GM21723 (cell line): Measurements from ENCODE around the gene PPDPF.

Experiments used
- ATAC-seq: cut with Tn5 transposase; IDR thresholded peaks from one replicate; pipeline ENCODE4 v1.9.1; 2021; ENCODE audit warnings: mild to moderate bottlenecking, moderate library complexity; ENCODE audit not compliant: unreplicated experiment

PPDPF gene

DNA sequence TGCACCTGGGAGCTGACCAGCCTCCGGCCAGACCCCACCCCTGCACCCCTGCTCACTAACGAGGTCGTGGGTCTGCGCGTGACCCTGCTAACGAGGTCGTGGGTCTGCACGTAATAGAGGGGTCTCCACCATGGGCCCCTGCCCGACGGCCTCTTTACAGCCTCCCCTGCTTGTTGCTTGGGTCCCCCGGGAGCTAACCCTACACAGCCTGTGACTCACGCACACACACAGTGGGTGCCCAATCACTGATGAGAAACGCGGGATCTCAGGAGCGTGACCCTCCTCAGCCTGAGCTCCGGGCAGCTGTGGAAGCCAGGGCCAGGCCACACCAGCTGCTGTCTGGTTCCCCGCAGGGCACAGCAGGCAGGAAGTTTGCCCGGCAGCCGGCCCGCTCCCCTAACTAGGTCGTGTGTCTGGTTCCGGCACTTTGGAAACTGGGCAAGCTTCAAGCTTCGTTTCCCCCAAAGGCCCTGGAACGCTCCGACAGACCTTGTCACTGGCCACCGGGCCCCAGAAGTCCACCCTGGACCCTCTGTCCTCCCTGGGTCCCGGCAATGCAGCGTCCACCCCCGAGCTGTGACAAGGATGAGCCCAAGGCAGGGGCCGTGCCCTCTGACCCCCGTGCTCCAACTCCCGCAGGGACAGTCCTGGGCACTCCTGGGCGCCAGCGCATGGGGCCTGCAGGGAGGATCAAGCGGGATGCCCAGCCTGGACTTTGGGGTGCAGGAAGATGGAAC lies 15.8 kb downstream of the PPDPF start:
- no peak for ATAC-seq

DNA sequence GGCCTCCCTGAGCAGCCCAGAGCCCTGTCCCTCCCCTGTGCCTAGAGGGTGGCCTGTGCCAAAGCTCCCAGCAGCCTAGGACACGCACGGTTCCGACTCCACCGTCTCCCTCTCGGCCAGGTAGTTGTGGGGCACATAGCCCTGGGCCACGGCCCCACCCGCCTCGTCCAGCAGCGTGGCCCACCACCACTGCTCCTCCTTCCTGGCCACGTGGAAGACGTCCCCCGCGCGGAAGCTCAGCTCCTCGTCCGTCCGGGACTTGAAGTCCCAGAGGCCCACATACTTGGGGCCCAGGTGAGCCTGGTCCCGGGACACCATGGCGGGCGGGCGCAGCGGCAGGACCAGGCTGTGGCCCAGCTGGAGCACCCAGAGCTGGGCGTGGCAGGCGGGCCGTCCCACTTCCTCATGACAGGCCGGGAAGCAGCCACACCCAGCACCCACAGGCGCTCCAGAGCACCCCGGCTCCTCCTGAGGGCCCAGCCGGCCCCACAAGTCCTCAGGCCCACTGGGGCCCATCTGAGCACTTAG lies 16.5 kb downstream of the PPDPF start, which contains the start of gene PTK6:
Gene PTK6, minus strand, starts transcription at position 380 of the 528 bp plus-strand sequence. Its CDS starts 62 bp downstream, at position 318.
- peak; percentile 30 for ATAC-seq

DNA sequence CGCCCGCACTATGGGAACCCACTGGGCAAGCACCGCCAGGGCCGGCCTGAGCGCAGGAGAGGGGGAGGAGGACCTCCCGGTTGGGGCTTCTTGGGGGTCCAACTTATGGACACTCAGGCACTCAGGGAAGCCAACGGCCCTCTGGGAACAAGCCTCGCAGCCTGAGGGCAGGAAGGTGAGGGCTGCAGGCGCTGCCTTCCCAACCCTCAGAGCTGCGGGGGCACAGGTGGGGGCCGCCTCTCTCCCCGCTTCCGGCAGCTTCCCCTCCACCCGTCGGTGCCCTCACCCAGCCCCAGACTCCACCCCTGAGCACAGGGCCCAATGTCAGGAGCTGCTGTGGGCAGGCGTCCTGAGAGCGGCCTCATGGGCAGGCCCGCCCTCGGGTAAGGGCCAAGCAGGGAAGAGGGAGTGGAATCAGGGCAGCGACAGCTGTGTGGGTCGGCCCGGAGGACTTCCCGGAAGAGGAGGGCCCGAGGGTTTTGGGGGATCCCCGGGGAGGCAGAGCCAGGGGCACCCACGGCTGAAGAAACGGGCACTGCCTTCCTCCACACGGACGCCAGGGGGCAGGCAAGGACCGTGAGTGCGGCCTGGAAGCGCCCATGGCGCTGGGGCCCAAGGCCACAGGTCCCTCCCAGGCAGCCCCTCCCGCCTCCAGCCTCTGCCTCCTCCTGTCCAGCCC lies 17.1 kb downstream of the PPDPF start:
- ATAC-seq: peak; percentile 88

DNA sequence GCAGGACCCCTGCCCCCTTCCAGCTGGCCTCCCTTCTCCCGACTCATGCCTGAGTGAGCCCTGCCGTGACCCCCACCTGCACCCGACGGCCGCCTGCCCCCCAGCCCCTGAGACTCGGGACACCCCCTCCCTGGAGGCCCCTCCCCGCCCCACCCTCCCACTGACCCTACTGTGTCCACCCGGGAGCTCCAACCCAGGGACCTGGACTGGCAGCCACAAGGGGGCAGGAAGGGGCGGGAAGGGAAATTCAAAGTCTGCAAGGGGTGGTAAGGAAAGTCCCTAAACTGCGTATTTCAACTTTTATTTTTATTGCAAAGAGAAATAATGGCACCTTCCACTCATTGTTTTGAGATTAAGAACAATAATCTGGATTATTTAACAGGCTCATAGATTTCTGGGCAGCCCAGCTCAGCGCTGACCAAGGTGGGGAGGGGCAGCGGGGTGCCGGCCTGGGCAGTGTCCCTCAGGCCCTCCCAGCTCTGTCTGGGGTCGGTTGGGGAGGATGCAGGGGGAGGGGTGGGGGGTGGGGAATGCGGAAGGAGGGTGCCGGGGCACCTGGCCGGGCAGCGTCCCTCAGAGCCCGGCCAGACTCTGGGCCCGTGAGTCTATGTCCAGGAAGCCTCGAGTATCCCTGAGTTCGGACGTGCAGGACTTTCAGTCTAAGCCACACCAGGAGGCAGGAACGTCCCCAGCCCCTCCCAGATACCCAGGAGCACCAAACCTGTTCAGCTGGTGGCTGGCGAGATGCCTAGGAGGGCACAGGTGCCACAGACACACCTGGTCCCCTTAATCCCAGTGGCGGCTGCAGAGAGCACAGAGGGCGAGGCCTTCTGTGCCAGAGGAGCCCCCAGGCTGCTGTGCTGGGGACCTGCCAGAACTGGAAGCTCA lies 17.9 kb downstream of the PPDPF start:
- no peak for ATAC-seq

DNA sequence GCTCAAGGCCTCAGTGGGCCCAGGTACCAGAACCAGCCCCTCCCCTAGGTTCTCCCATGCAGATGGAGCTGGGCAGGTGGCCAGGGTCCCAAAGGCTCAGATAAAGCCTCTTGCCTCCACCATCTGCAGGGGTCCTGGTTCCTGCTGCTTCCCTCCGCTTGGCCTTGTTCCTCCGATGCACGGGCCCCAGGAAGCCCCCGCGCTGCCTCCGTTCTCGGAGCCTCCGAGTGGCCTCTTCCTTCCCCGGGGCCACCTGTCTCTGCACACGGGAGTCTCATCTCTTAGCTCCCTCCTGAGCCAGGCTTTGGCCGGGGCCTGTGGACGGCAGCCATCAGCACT lies 18.5 kb downstream of the PPDPF start:
- ATAC-seq: no peak

DNA sequence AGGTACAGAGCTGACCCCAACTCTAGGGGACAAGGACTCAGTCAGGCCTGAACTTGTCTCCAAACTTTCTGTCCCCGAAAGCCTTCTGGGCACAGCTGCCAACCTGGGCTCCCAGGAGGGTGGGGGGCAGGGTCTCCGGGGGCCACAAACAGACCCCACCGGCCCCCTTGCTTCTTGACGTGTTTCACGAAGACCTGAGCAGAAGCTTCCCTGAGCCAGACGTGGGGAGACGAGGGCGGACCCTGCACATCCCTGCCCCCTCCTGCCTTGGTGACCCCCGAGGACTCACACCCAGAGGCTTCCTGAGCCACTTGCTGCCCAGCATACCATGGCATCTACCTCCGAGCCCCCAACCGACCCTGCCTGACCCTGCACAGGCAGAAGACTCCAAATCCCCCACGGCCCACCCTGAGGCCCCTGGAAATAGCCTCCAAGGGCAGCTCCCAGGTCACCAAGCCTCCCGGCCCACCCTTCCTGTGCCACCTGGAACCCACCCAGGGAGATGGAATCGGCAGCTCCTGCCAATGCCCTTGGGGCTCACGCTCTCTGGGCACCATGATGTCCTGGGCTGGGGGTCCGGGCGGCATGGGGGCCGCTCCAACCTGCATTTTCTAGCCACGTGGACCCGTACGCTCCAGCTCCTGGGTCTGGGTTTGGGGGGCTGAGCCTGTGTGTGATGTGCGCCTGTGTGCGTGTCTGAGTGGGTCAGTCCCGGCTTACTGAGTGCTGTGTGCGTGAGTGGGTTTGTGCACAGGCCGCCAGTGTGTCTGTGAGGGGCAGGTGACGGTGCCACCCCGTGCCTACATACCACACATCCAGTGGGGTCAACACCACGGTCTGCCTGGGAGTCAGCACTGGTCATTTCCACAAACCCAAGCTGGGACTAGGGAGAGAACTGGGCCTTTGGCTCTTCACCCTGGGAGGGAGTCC lies 19.1 kb downstream of the PPDPF start:
- no peak for ATAC-seq

DNA sequence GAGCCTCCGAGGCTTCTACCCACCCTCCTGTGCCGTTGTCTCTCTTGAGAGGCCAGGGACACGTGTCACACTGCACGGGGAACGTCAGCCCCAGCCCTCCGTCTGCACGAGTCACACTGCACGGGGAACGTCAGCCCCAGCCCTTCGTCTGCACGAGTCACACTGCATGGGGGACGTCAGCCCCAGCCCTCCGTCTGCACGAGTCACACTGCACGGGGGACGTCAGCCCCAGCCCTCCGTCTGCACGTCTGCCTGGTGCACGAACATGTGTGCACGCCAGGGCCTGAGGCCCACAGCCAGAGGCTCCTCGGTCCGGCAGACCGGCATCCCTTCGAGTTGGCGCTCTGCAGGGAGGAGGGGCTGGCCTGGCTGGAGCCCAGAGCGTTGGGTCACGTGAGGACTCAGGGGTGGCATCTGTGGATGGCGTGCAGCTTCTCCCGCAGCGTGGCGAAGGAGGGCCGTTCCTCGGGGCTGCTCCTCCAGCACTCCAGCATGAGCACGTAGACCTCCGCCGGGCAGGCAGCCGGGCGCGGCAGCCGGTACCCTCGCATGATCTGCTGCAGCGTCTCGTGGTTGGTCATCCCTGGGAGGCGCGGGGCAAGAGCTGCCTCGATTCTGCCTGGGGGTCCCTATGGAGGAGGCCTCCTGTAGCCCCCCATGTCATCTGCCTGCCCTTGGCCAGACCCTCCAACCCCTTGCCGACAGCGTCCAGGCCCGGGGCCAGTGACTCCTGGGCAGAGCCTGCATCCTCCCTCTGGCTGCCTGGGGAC lies 20.0 kb downstream of the PPDPF start:
- ATAC-seq: no peak

DNA sequence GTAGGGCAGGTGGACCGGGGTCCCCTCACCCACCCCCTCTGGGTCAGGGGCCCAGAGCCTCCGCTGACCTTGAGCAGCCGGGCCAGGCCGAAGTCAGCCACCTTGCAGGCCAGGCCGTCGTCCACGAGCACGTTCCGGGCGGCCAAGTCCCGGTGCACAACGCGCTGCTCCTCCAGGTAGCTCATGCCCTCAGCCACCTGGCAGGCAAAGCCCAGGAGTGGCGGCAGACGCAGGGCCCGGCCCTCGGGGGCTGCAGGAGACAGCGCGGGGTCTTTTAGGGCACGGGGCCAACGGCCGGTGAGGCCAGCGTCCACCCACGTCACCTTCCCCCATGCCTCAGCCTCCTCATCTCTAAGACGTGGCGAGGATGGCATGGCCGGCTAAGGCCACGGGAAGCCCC lies 20.8 kb downstream of the PPDPF start:
- no peak for ATAC-seq

DNA sequence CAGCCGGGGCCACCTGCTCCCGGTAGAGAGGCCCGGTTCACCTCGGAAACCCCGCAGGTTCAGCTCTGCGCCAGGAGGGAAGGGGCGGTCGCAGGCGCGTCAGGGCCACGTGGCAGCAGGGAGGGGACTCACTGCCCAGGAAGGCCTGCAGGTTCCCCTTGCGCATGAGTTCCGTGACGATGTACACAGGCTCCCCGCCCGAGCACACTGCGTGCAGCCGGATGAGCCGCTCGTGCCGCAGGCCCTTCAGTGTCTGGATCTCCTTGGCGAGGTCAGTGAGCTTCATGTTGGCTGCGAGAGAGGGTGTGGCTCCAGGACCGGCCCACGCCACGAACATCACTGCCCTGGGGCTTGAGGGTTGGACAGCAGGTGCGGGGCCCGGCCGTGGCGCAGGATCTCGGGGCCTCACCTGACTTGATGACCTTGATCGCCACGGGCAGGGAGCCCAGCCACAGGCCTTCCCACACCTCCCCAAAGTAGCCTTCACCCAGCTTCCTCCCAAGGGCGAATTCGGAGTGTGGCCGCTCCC lies 21.5 kb downstream of the PPDPF start:
- ATAC-seq: no peak

DNA sequence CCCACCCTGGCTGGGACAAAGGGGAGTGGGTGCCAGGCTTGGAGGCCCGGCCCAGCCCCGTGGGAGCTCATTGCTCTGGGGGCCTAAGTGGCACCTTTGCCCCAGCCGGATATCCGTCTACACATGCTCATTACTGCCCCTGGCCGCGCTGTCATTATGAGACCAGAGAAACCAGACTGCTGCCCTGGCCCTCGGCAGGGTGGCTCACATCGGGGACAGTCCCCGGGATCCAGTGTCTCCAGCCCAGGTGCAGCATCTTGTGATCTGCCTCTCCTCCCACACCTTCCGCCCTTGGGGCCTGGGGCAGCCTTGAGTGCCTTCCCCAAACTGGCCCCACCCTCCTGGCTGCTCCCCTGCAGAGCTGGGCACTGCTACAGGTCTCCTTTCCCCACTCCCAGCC lies 22.1 kb downstream of the PPDPF start:
- no peak for ATAC-seq

DNA sequence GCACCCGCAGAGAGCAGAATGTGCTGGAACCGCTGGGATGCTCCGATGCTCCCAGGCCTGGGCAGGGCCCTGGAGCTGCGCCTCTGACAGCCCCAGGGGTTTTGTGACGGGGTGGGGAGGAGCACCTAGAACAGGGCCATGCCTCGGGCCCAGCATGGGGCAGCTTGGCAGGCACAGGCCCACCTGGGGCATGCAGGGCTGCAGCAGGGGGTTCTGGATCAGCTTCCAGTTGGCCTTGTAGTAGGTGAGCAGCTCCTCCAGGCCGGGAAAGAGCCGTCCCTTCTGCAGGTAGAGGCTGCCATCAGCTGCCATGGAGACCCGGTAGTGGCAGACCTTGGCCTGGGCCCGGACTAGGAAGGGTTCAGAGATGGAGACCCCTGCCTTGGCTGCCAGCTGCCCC lies 22.6 kb downstream of the PPDPF start:
- no peak for ATAC-seq

DNA sequence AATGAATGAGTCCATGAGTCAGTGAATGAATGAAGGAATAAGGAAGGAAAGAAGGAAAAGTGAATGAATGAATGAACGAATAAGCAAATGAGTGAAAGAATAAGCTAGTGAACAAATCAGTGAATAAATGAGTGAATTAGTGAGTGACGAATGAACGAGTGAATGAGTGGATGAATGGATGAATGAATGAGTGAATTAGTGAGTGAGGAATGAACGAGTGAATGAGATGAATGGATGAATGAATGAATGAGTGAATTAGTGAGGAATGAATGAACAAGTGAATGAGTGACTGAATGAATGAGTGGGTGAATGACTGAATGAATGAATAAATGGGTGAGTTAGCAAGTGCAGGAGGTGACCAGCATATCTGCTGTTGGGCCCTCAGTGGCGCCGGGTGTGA lies 23.2 kb downstream of the PPDPF start:
- ATAC-seq: no peak

DNA sequence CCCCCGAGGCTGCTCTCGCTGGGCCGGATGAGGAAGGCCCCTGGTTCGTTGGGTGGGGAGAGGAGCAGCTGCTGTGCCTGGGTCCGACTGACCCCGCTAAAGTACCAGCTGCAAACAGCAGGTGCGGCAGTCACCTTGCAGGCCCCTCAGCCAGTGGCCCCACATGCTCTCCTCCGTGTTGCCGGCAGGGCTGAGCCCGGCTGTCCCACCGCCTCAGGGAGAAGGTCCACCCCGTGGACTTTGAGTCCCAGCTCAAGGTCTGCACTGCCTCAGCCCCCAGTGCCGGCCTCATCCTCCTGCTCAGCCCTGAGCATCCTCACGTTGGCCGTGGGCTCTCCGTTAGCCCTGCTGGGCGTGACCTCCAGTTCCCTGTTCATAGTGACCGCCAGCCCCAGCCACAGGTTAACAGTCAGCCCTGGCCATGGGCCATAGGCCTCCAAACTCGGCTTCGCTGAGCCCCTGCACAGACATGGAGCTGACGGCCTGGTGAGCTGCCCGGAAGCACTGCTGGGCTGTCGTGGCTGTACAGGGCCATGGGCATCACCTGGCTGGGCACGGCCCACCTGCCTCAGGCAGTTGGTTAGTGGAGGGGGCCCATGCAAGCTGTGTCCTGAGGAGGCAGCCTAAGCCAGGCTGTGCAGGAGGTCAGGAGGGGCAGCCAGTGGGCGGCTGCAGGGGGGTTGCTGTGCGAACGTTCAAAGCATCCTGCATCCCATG lies 23.8 kb downstream of the PPDPF start:
- no peak for ATAC-seq

DNA sequence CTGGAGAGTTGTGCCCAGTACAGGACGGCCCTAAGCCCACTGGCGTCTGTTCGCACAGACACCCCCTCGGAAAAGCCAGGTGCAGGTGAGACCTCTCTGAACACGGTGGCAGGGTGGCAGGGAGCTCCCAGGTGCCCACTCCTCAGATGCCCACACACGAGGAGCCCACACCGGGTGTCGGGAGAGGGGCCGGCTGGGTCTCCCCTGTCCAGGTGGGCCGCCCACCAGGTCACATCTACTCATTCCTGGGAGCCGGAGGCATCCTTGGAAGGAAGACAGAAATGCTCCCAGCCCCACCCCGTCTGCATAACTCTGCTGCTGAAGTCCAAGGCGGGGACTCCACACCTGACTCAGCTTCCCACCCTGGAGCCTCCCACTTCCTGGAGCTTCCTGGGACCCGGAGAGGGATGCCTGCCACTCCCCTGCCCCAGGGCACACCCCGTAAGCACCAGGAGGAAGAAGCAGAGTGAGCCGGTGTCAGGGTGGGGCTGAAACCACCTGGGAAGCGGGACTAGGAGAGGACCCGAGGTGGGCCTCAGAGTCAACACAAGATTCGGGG lies 24.5 kb downstream of the PPDPF start:
- ATAC-seq: no peak

DNA sequence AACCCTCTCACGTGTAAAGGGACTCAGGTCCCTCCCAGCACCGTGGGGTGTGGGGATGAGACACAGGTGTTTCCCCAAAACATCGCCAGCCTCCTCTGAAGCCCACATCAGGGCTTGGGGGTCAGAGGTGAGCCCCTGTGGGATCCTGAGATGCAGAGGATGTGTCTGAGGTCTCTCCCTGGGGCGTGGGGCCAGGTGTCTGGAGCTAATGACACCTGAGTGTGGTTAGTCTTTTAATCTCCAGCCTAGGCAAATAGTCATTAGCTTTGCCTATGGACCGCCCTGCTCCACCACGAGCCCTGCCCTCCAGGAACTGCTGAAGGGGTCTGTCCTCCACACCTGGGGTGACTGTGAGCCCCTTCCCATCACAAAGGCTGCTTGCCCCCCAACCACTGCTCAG lies 25.2 kb downstream of the PPDPF start:
- no peak for ATAC-seq

DNA sequence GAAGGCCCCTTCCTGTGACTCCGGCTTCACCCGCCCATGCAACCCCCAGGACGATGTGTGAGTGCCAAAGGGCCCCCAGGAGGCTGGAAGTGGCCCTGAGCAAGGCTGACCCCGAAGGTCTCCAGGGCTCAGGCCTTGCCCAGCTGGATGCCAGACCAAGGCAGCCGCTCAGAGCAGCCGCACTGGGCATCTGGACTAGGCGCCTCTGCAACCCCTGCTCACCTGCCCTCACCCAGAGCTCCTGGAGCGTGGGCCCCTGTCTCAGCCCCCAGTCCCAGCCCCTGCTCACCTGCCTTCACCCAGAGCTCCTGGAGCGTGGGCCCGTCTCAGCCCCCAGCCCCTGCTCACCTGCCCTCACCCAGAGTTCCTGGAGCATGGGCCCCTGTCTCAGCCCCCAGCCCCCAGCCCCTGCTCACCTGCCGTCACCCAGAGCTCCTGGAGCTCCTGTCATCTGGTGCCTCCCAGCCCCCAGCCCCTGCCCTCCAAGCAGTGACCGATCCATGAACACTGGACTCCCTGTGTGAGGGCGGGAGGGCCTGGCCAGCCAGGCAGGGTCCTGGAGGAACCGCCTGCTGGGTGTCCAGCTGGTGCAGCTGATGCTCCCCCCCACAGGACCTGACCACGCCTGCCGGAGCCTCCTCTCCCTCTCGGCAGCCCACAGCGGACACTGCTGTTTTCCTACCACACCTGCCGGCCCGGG lies 25.8 kb downstream of the PPDPF start:
- no peak for ATAC-seq

DNA sequence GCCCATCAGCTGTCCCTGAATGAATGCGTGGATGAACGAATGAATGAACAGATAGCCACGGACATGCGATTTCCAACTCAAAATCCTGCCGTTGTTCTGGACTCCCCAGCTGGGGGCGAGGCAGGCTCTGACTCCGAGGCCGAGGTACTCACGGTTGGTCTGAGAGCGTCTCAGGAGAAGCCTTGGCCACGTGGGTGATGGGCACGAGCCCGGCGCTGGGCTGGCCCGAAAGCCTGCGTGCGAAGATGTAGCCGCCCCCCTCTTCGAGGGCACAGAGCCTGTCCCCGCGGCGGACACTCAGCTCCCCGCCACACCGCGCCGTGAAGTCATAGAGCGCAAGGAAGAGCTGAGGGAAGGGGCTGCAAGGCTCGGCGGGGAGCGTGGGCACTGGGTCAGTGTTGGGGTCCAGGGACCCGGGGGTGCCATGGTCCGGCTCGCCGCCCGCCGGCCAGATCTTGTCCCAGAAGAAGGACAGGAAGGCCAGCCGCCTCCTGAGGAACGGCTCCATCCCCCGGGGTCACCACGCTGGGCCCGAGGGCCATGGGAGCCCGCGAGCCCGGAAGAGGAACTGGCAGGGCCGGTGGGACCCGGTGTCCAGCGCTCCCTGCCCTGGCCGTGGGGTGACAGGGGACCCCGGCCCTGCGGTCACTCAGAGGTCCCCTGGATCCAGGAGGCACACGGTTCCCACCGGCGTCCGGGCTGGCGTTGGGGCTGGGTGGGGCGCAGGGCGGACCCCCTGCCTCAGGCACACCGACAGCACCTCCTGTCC lies 26.6 kb downstream of the PPDPF start:
- ATAC-seq: no peak
